ENCODE measurements around the gene ADGRG1. TPM values are rescaled to one million over a fixed set of nuclear protein-coding genes. Genes with fewer than 3 reads are reported as not detected.

The ADGRG1 gene
- polyA plus RNA-seq, 1 of the 3 experiments (the other 2 are of a cell fraction) = 7.4 TPM

- TF ChIP-seq TAF1 (IDR thresholded peaks at IDR 0.05; ENCODE audit: borderline replicate concordance, low read depth, low read length) (no peak), SMC3 (IDR thresholded peaks at IDR 0.05; ENCODE audit: low read depth, low read length) (no peak), NRF1 (IDR thresholded peaks at IDR 0.05; ENCODE audit: low read depth, low read length) (no peak), EP300 (IDR thresholded peaks at IDR 0.05; ENCODE audit: borderline replicate concordance in 1 of 2, low read depth in 1 of 2, low read length in 1 of 2) (no peak), CTCF (IDR thresholded peaks at IDR 0.05) (no peak), ZBTB33 (IDR thresholded peaks at IDR 0.05; ENCODE audit: borderline replicate concordance, low read depth) (no peak), MEF2A (IDR thresholded peaks at IDR 0.05; ENCODE audit: borderline replicate concordance, low read depth) (no peak), MXI1 (IDR thresholded peaks at IDR 0.05; ENCODE audit: low read depth, low read length) (no peak), TEAD4 (IDR thresholded peaks at IDR 0.05; ENCODE audit: borderline replicate concordance, insufficient read depth) (no peak), IRF3 (IDR thresholded peaks at IDR 0.05; ENCODE audit: low read depth, low read length) (no peak), TCF12 (IDR thresholded peaks at IDR 0.05) (no peak)
Observed at GRCh38 chr16:57601801-57602478, 26.5 kb upstream of the ADGRG1 start.

More at GRCh38 chr16:57601801-57602478, 26.5 kb upstream of the ADGRG1 start:
- no peak overlapping the region for H3K4me2 ChIP-seq
- ChIA-PET CTCF (interaction anchor here (1.3 to 10.0 kb wide), 6 partner anchors 8 to 46 kb away, joined by 3 to 95 read pairs (median 22); no protein-coding TSS in a partner anchor), POLR2A (no interaction called here)
- H3K9ac ChIP-seq = no peak overlapping the region
- H3K4me1 ChIP-seq (ENCODE audit: control insufficient read depth in 1 of 2, insufficient read depth in 2 of 2, low read depth in 1 of 2, low read length in 1 of 2) = peaks cover 3 to 9% of the 10 kb centered on the region in 2 experiments; a peak in 1 of 4 replicates
- no peaks in the 10 kb centered on the region for H3F3A ChIP-seq (replicated peaks; ENCODE audit: insufficient read depth)
- no peak overlapping the region for H2AFZ ChIP-seq (ENCODE audit: low read depth)
- no peaks in the 10 kb centered on the region for H4K20me1 ChIP-seq (ENCODE audit: insufficient read depth)
- 67% methylated on average over 10 of the region's 10 CpGs for WGBS (ENCODE audit: low lambda C conversion rate)
- H3K79me2 ChIP-seq (ENCODE audit: insufficient read depth) = no peaks in the 10 kb centered on the region
- no peak for DNase-seq
- peaks cover 5% of the 10 kb centered on the region for H3K9me3 ChIP-seq
- H3K4me3 ChIP-seq (ENCODE audit: low read depth in 2 of 2, low read length in 1 of 2) = no peak overlapping the region
- no peak overlapping the region for H3K27ac ChIP-seq (ENCODE audit: low read depth in 2 of 2, low read length in 1 of 2)
- no peaks in the 10 kb centered on the region for H3K27me3 ChIP-seq (ENCODE audit: insufficient read depth)
- no peaks in the 10 kb centered on the region for H3K36me3 ChIP-seq (replicated peaks in 1 of 2; ENCODE audit: control insufficient read depth in 1 of 2, insufficient read depth in 2 of 2, low read length in 1 of 2)
- no peaks in the 10 kb centered on the region for H3K9me2 ChIP-seq
